GM23338 (cell line): ENCODE data around the gene TMEM119. TPM values are rescaled to one million over a fixed set of nuclear protein-coding genes. Genes with fewer than 3 reads are reported as not detected.

ENCODE experiments used
- ATAC-seq: fragments of 200-7000 bp; cut with Tn5 transposase; 3 replicates; pipeline ENCODE4 v1.9.1; 2020
- DNase-seq: peaks from one replicate; pipeline ENCODE4 v3.0.0-alpha.2; 2015; ENCODE audit warnings: low spot score
- H2AFZ ChIP-seq: fragments of 200-600 bp; sonication (generic); 2 replicates; pipeline ENCODE4 v1.8.0; 2016; ENCODE audit warnings: antibody characterized with exemption, mild to moderate bottlenecking, moderate library complexity
- H3F3A ChIP-seq: fragments of 200-600 bp; sonication (generic); replicated peaks from 2 replicates; pipeline ENCODE4 v1.8.0; 2017; ENCODE audit warnings: antibody characterized with exemption, mixed run types, low read depth
- H3K27ac ChIP-seq: fragments of 200-600 bp; sonication (generic); 2 replicates; pipeline ENCODE4 v1.6.1; 2016; ENCODE audit warnings: low read depth
- H3K27me3 ChIP-seq: fragments of 200-600 bp; sonication (generic); 2 replicates; pipeline ENCODE4 v1.8.0; 2016; ENCODE audit warnings: mild to moderate bottlenecking, mixed run types, moderate library complexity; ENCODE audit not compliant: insufficient read depth
- H3K36me3 ChIP-seq: fragments of 200-600 bp; sonication (generic); 2 replicates; pipeline ENCODE4 v1.8.0; 2016; ENCODE audit warnings: mild to moderate bottlenecking; ENCODE audit not compliant: insufficient read depth
- H3K4me1 ChIP-seq: fragments of 200-600 bp; sonication (generic); 2 replicates; pipeline ENCODE4 v1.8.0; 2016; ENCODE audit warnings: mild to moderate bottlenecking, moderate library complexity; ENCODE audit not compliant: insufficient read depth
- H3K4me2 ChIP-seq: fragments of 200-600 bp; sonication (generic); 2 replicates; pipeline ENCODE4 v1.7.1; 2017; ENCODE audit warnings: mixed run types
- H3K4me3 ChIP-seq: fragments of 200-600 bp; sonication (generic); 2 replicates; pipeline ENCODE4 v1.6.1; 2016; ENCODE audit warnings: mixed run types
- H3K79me2 ChIP-seq: fragments of 200-600 bp; sonication (generic); replicated peaks from 2 replicates; pipeline ENCODE4 v1.8.0; 2017; ENCODE audit warnings: mild to moderate bottlenecking; ENCODE audit not compliant: insufficient read depth
- H3K9me2 ChIP-seq: fragments of 200-600 bp; sonication (generic); 2 replicates; pipeline ENCODE4 v1.8.0; 2017; ENCODE audit not compliant: insufficient read depth
- H4K20me1 ChIP-seq: fragments of 200-600 bp; sonication (generic); replicated peaks from 2 replicates; pipeline ENCODE4 v1.8.0; 2017; ENCODE audit warnings: mild to moderate bottlenecking; ENCODE audit not compliant: insufficient read depth
- H3K27ac Mint-ChIP-seq: 2 replicates; pipeline ENCODE4 v1.8.0; 2020; ENCODE audit warnings: inconsistent platforms, mild to moderate bottlenecking, moderate library complexity, mixed read lengths
- H3K27me3 Mint-ChIP-seq: 3 replicates; pipeline ENCODE4 v1.8.0; 2022; ENCODE audit warnings: low read depth, mild to moderate bottlenecking, moderate library complexity, mixed read lengths, inconsistent platforms; ENCODE audit not compliant: insufficient read depth, poor library complexity
- H3K36me3 Mint-ChIP-seq: 3 replicates; pipeline ENCODE4 v1.8.0; 2021; ENCODE audit warnings: low read depth, mild to moderate bottlenecking, inconsistent platforms, moderate library complexity, mixed read lengths
- H3K4me1 Mint-ChIP-seq: 3 replicates; pipeline ENCODE4 v1.8.0; 2020; ENCODE audit warnings: mild to moderate bottlenecking, inconsistent platforms, mixed read lengths
- H3K4me3 Mint-ChIP-seq: 3 replicates; pipeline ENCODE4 v1.8.0; 2021; ENCODE audit warnings: moderate library complexity, mild to moderate bottlenecking, inconsistent platforms, mixed read lengths
- H3K9me3 Mint-ChIP-seq: 3 replicates; pipeline ENCODE4 v1.8.0; 2020; ENCODE audit warnings: moderate library complexity, mild to moderate bottlenecking, inconsistent platforms, mixed read lengths
- CREB1 ChIP-seq: fragments of 250-450 bp; sonication (Bioruptor Pico); IDR thresholded peaks from 2 replicates; pipeline ENCODE4 v1.5.0; 2020; ENCODE audit warnings: low read depth, mild to moderate bottlenecking, moderate library complexity
- CTCF ChIP-seq, 2 experiments: fragments of 200-600 bp in 1 of 2; sonication (generic) in 1 of 2; conservative IDR thresholded peaks; 2 replicates each; pipeline versions ENCODE4 v1.5.1 to v1.6.1; 2016 to 2017; ENCODE audit warnings: antibody characterized with exemption in 2 of 2, low read depth in 2 of 2, mild to moderate bottlenecking in 2 of 2, moderate library complexity in 1 of 2
- EZH2phosphoT487 ChIP-seq: fragments of 200-600 bp; sonication (generic); IDR thresholded peaks from one replicate; pipeline ENCODE4 v1.8.1; 2018; ENCODE audit warnings: antibody characterized with exemption; ENCODE audit not compliant: unreplicated experiment
- NANOG ChIP-seq: IDR thresholded peaks from 2 replicates; pipeline ENCODE4 v1.6.1; 2016; ENCODE audit warnings: antibody characterized with exemption, borderline replicate concordance
- STAT1 ChIP-seq: IDR thresholded peaks from one replicate; pipeline ENCODE4 v1.6.1; 2016; ENCODE audit warnings: antibody characterized with exemption; ENCODE audit not compliant: unreplicated experiment
- polyA plus RNA-seq: library from polyadenylated mRNA; unstranded; fragments of >200 nt; fragmentation: Nextera tagmentation; extraction: Ambion mirVana; gene quantifications from 2 replicates; pipeline ENCODE4 v1.2.1, GENCODE V29; 2016
- total RNA-seq: library from RNA; depleted of rRNA; stranded (reverse); fragments of >200 nt; shearing (Covaris generic); gene quantifications from 2 replicates; pipeline ENCODE4 v1.2.3, GENCODE V29; 2014
- TF ChIP-seq, protein P1 (sequence below): IDR thresholded peaks from one replicate; pipeline ENCODE4 v1.6.1; 2018; ENCODE audit warnings: antibody characterized with exemption; ENCODE audit not compliant: unreplicated experiment
- TF ChIP-seq, protein P2 (sequence below): IDR thresholded peaks from 2 replicates; pipeline ENCODE4 v1.6.1; 2016; ENCODE audit warnings: antibody characterized with exemption

TMEM119 gene
- total and polyA plus RNA-seq, 2 experiments from 2014 or later, result 0.06 to 0.07 TPM

DNA sequence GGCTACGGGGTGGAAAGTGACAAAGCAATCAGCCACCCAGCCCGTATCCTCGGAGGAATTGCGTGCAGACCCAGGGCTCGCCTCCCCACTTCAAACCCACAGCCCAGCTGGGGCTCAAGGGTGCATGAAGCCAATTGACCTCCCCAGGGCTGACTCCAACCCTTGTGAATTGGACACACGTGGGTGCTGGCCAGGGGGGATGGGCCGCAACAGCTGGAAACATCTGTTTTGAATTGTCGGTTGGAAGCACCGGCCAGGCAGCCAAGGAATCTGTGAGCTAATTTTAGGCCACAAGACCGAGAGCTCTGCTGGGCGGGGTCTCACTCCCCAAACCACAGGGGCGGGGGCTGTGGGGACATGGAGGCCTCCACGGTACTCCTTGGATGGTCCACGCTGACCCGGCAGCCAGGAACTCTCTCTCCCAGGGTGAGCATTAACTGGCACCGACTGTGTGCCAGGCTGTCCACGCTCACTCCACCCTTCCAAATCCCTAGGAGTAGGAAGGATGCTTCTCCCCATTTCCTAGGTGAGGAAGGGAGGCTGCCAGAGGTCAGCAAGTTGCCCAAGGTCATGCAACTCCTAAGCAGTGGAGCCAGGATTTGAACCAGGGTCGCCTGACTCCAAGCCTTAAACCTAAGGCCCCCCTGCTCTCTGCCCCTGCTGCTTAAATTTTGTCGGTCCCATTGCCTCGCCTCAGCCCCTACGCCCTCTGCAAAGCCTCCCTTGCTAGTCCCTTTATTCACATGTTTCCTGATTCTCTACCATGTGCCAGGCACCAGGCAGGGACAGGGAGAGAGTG lies 11.9 kb upstream of the TMEM119 start:
- Histone ChIP-seq H3K27me3 (no peaks in the 10 kb centered on the region), H3K36me3 (no peaks in the 10 kb centered on the region), H2AFZ (peak overlapping the region; percentile 94), H3K9me2 (no peaks in the 10 kb centered on the region), H3K79me2 (no peaks in the 10 kb centered on the region), H3K27ac (no peak overlapping the region), H3K4me1 (no peaks in the 10 kb centered on the region; the same call in 1 of the 2 replicates), H3K4me3 (no peak overlapping the region), H3F3A (0 out of 2 replicates have a peak, but pooled peaks cover 6% of the 10 kb centered on the region), H3K4me2 (no peak overlapping the region), H4K20me1 (no peaks in the 10 kb centered on the region)
- TF ChIP-seq CREB1 (CRISPR knock-in tag), result no peak
- TF ChIP-seq, protein P1, sequence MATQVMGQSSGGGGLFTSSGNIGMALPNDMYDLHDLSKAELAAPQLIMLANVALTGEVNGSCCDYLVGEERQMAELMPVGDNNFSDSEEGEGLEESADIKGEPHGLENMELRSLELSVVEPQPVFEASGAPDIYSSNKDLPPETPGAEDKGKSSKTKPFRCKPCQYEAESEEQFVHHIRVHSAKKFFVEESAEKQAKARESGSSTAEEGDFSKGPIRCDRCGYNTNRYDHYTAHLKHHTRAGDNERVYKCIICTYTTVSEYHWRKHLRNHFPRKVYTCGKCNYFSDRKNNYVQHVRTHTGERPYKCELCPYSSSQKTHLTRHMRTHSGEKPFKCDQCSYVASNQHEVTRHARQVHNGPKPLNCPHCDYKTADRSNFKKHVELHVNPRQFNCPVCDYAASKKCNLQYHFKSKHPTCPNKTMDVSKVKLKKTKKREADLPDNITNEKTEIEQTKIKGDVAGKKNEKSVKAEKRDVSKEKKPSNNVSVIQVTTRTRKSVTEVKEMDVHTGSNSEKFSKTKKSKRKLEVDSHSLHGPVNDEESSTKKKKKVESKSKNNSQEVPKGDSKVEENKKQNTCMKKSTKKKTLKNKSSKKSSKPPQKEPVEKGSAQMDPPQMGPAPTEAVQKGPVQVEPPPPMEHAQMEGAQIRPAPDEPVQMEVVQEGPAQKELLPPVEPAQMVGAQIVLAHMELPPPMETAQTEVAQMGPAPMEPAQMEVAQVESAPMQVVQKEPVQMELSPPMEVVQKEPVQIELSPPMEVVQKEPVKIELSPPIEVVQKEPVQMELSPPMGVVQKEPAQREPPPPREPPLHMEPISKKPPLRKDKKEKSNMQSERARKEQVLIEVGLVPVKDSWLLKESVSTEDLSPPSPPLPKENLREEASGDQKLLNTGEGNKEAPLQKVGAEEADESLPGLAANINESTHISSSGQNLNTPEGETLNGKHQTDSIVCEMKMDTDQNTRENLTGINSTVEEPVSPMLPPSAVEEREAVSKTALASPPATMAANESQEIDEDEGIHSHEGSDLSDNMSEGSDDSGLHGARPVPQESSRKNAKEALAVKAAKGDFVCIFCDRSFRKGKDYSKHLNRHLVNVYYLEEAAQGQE, result no peak
- TF ChIP-seq, protein P2, sequence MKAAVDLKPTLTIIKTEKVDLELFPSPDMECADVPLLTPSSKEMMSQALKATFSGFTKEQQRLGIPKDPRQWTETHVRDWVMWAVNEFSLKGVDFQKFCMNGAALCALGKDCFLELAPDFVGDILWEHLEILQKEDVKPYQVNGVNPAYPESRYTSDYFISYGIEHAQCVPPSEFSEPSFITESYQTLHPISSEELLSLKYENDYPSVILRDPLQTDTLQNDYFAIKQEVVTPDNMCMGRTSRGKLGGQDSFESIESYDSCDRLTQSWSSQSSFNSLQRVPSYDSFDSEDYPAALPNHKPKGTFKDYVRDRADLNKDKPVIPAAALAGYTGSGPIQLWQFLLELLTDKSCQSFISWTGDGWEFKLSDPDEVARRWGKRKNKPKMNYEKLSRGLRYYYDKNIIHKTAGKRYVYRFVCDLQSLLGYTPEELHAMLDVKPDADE, result no peak
- no peak for TF ChIP-seq NANOG
- no peak for TF ChIP-seq STAT1
- no peak for TF ChIP-seq EZH2phosphoT487
- no peaks in the 10 kb centered on the region for H3K36me3 Mint-ChIP-seq
- no peak overlapping the region for H3K4me3 Mint-ChIP-seq
- H3K9me3 Mint-ChIP-seq, result no peaks in the 10 kb centered on the region
- DNase-seq (no peak), ATAC-seq (no peak)
- no peak overlapping the region for H3K27ac Mint-ChIP-seq
- peaks cover 17% of the 10 kb centered on the region for H3K4me1 Mint-ChIP-seq
- H3K27me3 Mint-ChIP-seq, result peaks cover 8% of the 10 kb centered on the region

- Histone ChIP-seq H3K27ac (no peak overlapping the region), H2AFZ (no peak overlapping the region), H3K27me3 (no peaks in the 10 kb centered on the region), H3K79me2 (no peaks in the 10 kb centered on the region), H3K4me3 (no peak overlapping the region), H3F3A (0 out of 2 replicates have a peak, but pooled peaks cover 6% of the 10 kb centered on the region), H3K4me2 (no peak overlapping the region), H3K9me2 (no peaks in the 10 kb centered on the region), H3K36me3 (no peaks in the 10 kb centered on the region), H3K4me1 (no peaks in the 10 kb centered on the region; the same call in 1 of the 2 replicates), H4K20me1 (no peaks in the 10 kb centered on the region)
- Mint-ChIP-seq H3K4me1 (peaks cover 25% of the 10 kb centered on the region), H3K36me3 (no peaks in the 10 kb centered on the region), H3K27me3 (peaks cover 8% of the 10 kb centered on the region), H3K9me3 (no peaks in the 10 kb centered on the region), H3K4me3 (no peak overlapping the region), H3K27ac (no peak overlapping the region)
- no peak for ATAC-seq
- DNase-seq, result no peak
- TF ChIP-seq EZH2phosphoT487, result no peak
- no peak for TF ChIP-seq CTCF (conservative IDR thresholded peaks at IDR 0.05; ENCODE audit: low read depth in 2 of 2)
- no peak for TF ChIP-seq STAT1
- TF ChIP-seq, protein P2, result no peak
These were observed 10.7 kb upstream of the TMEM119 start for GRCh38 chr12:108608616-108609015.
